Left lung (tissue), 10 donors: ENCODE measurements around the gene ABCB1. TPM values are rescaled to one million over a fixed set of nuclear protein-coding genes. Genes with fewer than 3 reads are reported as not detected.
"Not testable (repeated sequence)": the region's sequence is repeated elsewhere in the genome, so short reads cannot be mapped to it uniquely, and the experiment has no call there.

Experiments used
- ATAC-seq: fragments of 200-7000 bp; cut with Tn5 transposase; one replicate; pipeline ENCODE4 v1.9.1; 2020; ENCODE audit warnings: moderate library complexity
- DNase-seq, 4 donors: peaks; one replicate each; pipeline ENCODE4 v3.0.0-alpha.2; 2013 to 2020
- H3K27ac ChIP-seq, 2 donors: fragments of 200-600 bp; sonication (generic) in 1 of 2; one replicate each; pipeline versions ENCODE4 v1.5.0 to v1.8.0; 2020 to 2021
- H3K27me3 ChIP-seq, 2 donors: fragments of 200-600 bp; sonication (generic) in 1 of 2; one replicate each; pipeline versions ENCODE4 v1.5.0 to v1.8.0; 2020 to 2021
- H3K36me3 ChIP-seq, 2 donors: fragments of 200-600 bp; sonication (generic) in 1 of 2; one replicate each; pipeline versions ENCODE4 v1.5.0 to v1.8.0; 2020 to 2021
- H3K4me1 ChIP-seq, 2 donors: fragments of 200-600 bp; one replicate each; pipeline ENCODE4 v1.8.0; 2021
- H3K4me3 ChIP-seq, 2 donors: fragments of 200-600 bp; sonication (generic) in 1 of 2; one replicate each; pipeline versions ENCODE4 v1.5.0 to v1.8.0; 2020 to 2021; ENCODE audit warnings: mild to moderate bottlenecking in 1 of 2
- H3K9me3 ChIP-seq, 2 donors: fragments of 200-600 bp; sonication (generic) in 1 of 2; one replicate each; pipeline versions ENCODE4 v1.5.0 to v1.8.0; 2020 to 2021
- CTCF ChIP-seq, 2 donors: fragments of 200-600 bp; sonication (generic) in 1 of 2; IDR thresholded peaks; one replicate each; pipeline versions ENCODE4 v1.5.0 to v1.8.0; 2021; ENCODE audit warnings: antibody characterized with exemption in 2 of 2
- intact Hi-C, 2 donors: fragments of 100-400 bp; cut with DNase I; formaldehyde crosslinking; loops; one replicate each; pipeline versions ENCODE4 v1.11.2 to v1.14.2; 2022
- polyA plus RNA-seq, 6 donors: library from polyadenylated mRNA; unstranded; fragments of 120-200 nt; gene quantifications; one replicate each; pipeline ENCODE4 v1.2.1, GENCODE V29; 2013; ENCODE audit not compliant: insufficient read length in 6 of 6
- total RNA-seq, 2 donors: library from RNA; stranded (reverse); fragmentation: NEBNext Ultra II Directional; extraction: Animal tissue kit (Norgen Biotek cat#: 25700); gene quantifications; one replicate each; pipeline ENCODE4 v1.2.1, GENCODE V29; 2021
- donor health status: DM: no; HTN: yes; CAD: no.
- donor health status: DM: no; HTN: no; CAD: no.

ABCB1 gene
- total and polyA plus RNA-seq, 8 donors = 0.31 to 7.0 (median 1.0) TPM

GRCh38 chr7:87473192-87473591 is 127.5 kb downstream of the ABCB1 start:
- intact Hi-C loops = no loop called here
- DNase-seq (no peak), ATAC-seq (no peak)
- no peak overlapping the region for H3K27ac ChIP-seq
- peaks cover 23 to 44% of the 10 kb centered on the region in 2 donors for H3K27me3 ChIP-seq
- no peak for TF ChIP-seq CTCF (IDR thresholded peaks at IDR 0.05)
- H3K4me3 ChIP-seq = no peak overlapping the region
- H3K9me3 ChIP-seq = peaks cover 0 to 2% of the 10 kb centered on the region in 2 donors
- peaks cover 3 to 15% of the 10 kb centered on the region in 2 donors for H3K4me1 ChIP-seq
- H3K36me3 ChIP-seq = no peaks in the 10 kb centered on the region

GRCh38 chr7:87471473-87471872 is 129.2 kb downstream of the ABCB1 start:
- Histone ChIP-seq H3K9me3 (peaks cover 0 to 4% of the 10 kb centered on the region in 2 donors), H3K27me3 (peaks cover 17 to 32% of the 10 kb centered on the region in 2 donors), H3K36me3 (no peaks in the 10 kb centered on the region), H3K4me1 (peaks cover 3 to 15% of the 10 kb centered on the region in 2 donors), H3K27ac (no peak overlapping the region), H3K4me3 (no peak overlapping the region)
- no peak for TF ChIP-seq CTCF (IDR thresholded peaks at IDR 0.05)
- intact Hi-C loops = no loop called here
- DNase-seq (no peak), ATAC-seq (no peak)

DNA sequence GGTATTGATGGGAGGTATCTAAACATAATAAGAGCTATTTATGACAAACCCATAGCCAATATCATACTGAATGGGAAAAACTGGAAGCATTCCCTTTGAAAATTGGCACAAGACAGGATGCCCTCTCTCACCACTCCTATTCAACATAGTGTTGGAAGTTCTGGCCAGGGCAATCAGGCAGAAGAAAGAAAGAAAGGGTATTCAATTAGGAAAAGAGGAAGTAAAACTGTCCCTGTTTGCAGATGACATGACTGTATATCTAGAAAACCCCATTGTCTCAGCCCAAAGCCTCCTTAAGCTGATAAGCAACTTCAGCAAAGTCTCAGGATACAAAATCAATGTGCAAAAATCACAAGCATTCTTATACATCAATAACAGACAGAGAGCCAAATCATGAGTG is 131.5 kb downstream of the ABCB1 start:
- intact Hi-C loops, ATAC-seq, H3K4me1 ChIP-seq, H3K9me3 ChIP-seq, H3K4me3 ChIP-seq, H3K27me3 ChIP-seq, H3K36me3 ChIP-seq, DNase-seq, H3K27ac ChIP-seq: not testable (repeated sequence)

DNA sequence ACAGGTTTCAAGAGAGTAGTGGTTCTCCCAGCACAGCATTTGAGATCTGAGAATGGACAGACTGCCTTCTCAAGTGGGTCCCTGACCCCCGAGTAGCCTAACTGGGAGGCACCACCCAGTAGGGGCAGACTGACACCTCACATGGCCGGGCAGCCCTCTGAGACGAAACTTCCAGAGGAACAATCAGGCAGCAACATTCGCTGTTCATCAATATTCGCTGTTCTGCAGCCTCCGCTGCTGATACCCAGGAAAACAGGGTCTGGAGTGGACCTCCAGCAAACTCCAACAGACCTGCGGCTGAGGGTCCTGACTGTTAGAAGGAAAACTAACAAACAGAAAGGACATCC is 135.2 kb downstream of the ABCB1 start:
- H3K27me3 ChIP-seq, DNase-seq, H3K27ac ChIP-seq, H3K36me3 ChIP-seq, H3K9me3 ChIP-seq, H3K4me1 ChIP-seq, intact Hi-C loops, H3K4me3 ChIP-seq, ATAC-seq: not testable (repeated sequence)

GRCh38 chr7:87464830-87465533 is 135.7 kb downstream of the ABCB1 start:
- DNase-seq = peak in 3 of 4 donors; percentile 40 to 47 (median 40)
- H3K36me3 ChIP-seq, H3K9me3 ChIP-seq, H3K27me3 ChIP-seq, intact Hi-C loops, H3K4me3 ChIP-seq, H3K27ac ChIP-seq, H3K4me1 ChIP-seq: not testable (repeated sequence)
- peak; percentile 88 for ATAC-seq

DNA sequence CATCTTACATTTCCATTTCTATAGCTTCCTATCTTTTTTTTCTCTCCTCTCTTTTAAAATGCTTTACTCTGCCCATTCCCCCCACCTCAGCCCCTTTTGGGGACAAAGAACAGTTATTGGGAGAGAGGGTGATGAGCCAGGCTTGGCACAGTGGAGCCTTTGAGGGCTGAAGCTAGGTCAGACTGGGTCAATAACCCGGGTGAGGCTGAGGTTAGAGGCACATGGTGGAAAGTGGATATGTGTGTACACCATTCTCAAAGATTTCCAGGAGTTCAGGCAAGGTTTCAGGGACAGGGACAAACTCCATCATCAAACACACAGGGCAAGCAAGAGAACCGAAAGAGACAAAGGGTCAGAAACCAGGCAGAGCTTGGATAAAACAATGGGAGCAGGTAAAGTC is 136.7 kb downstream of the ABCB1 start:
- no peaks in the 10 kb centered on the region for H3K36me3 ChIP-seq
- H3K9me3 ChIP-seq = peaks cover 0 to 2% of the 10 kb centered on the region in 2 donors
- ATAC-seq (no peak), DNase-seq (no peak)
- intact Hi-C loops = no loop called here
- H3K27me3 ChIP-seq = no peaks in the 10 kb centered on the region
- H3K27ac ChIP-seq = no peak overlapping the region
- no peak for TF ChIP-seq CTCF (IDR thresholded peaks at IDR 0.05)
- no peaks in the 10 kb centered on the region for H3K4me1 ChIP-seq
- H3K4me3 ChIP-seq = no peak overlapping the region

DNA sequence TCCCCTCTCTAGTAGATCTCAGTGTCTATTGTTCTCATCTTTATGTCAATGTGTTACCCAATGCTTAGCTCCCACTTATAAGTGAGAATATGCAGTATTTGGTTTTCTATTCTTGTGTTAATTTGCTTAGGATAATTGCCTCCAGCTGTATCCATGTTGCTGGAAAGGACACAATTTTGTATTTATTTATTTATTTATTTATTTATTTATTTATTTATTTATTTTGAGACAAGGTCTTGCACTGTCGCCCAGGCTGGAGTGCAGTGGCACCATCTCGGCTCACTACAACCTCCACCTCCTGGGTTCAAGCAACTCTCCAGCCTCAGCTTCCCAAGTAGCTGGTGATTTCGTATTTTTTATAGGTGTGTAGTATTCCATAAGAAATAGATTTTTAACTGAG is 140.2 kb downstream of the ABCB1 start:
- H3K36me3 ChIP-seq, ATAC-seq, H3K4me1 ChIP-seq, DNase-seq, H3K27ac ChIP-seq, H3K27me3 ChIP-seq, H3K9me3 ChIP-seq, intact Hi-C loops, H3K4me3 ChIP-seq: not testable (repeated sequence)
